Measurements from ENCODE around the gene ARPC4. TPM values are rescaled to one million over a fixed set of nuclear protein-coding genes. Genes with fewer than 3 reads are reported as not detected.

ARPC4 gene
- total RNA-seq, 2 donors from 2014 or later = 69.0 to 89.6 TPM

DNA sequence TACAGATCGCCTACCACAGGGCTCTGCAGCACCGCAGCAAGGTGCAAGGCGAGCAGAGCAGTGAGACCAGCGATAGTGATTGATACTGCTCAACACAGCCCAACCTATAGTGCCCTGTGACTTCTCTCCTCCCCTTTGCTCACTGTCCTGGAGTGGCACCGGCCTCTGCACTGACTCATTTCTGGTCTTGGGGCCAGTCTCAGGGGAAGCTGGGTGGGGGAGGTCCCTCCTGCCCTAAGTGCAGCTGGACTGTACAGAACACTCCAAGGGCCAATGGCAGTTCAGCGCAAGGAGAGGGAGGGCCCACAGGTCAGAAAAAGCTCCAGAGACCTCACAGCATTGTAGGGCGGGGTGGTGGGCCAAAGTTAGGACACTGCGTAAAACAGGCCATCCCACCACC, 45.6 kb upstream of the ARPC4 start:
- Histone ChIP-seq H3K27ac (no peak overlapping the region), H3K4me1 (peaks cover 0 to 29% of the 10 kb centered on the region in 2 donors), H3K9me3 (no peaks in the 10 kb centered on the region), H3K36me3 (peaks cover 65% of the 10 kb centered on the region), H3K4me3 (no peak overlapping the region), H3K27me3 (no peaks in the 10 kb centered on the region)
- no peak for DNase-seq (ENCODE audit: low spot score)
- TF ChIP-seq CTCF (IDR thresholded peaks at IDR 0.05) = no peak

GRCh38 chr3:9748031-9748430, 44.9 kb upstream of the ARPC4 start:
- no peak for TF ChIP-seq CTCF (IDR thresholded peaks at IDR 0.05)
- H3K4me3 ChIP-seq = no peak overlapping the region
- H3K4me1 ChIP-seq = peaks cover 0 to 29% of the 10 kb centered on the region in 2 donors
- DNase-seq (ENCODE audit: low spot score) = no peak
- peaks cover 57% of the 10 kb centered on the region for H3K36me3 ChIP-seq
- H3K9me3 ChIP-seq = no peaks in the 10 kb centered on the region
- no peak overlapping the region for H3K27ac ChIP-seq
- H3K27me3 ChIP-seq = no peaks in the 10 kb centered on the region

GRCh38 chr3:9749296-9749644, 43.6 kb upstream of the ARPC4 start:
- H3K27ac ChIP-seq = peak overlapping the region; percentile 89 to 90
- peaks cover 0 to 29% of the 10 kb centered on the region in 2 donors for H3K4me1 ChIP-seq
- no peaks in the 10 kb centered on the region for H3K9me3 ChIP-seq
- DNase-seq (ENCODE audit: low spot score) = no peak
- TF ChIP-seq CTCF (IDR thresholded peaks at IDR 0.05) = no peak
- H3K36me3 ChIP-seq = peaks cover 45% of the 10 kb centered on the region
- H3K27me3 ChIP-seq = no peaks in the 10 kb centered on the region
- H3K4me3 ChIP-seq = peak overlapping the region; percentile 55 to 67

DNA sequence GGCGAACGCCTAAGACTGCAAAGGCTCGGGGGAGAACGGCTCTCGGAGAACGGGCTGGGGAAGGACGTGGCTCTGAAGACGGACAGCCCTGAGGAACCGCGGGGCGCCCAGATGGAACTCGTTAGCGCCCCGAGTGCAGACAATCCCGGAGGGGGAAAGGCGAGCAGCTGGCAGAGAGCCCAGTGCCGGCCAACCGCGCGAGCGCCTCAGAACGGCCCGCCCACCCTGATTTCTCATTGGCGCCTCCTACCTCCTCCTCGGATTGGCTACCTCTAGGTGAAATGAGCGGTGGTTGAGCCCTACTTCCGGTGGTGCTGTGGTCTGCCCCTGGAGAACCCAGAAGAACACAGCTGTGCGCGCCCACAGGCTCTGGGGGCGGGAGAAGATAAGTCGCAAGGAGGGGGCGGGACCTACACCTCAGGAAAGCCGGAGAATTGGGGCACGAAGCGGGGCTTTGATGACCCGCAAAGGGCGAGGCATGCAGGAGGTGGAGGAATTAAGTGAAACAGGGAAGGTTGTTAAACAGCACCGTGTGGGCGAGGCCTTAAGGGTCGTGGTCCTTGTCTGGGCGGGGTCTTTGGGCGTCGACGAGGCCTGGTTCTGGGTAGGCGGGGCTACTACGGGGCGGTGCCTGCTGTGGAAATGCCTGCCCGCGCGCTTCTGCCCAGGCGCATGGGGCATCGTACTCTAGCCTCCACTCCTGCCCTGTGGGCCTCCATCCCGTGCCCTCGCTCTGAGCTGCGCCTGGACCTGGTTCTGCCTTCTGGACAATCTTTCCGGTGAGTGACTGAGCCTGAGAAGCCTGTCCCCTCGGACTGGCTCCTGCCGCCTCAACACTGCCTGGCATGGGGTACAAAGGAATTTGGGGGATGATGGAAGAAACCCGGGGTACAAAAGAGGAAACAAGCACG, 43.0 kb upstream of the ARPC4 start, which contains the start of gene OGG1:
OGG1 (plus strand) TSS at position 308 of the 911 bp plus-strand sequence; CDS start at position 643, 335 bp downstream.
- Histone ChIP-seq H3K4me1 (peaks cover 0 to 35% of the 10 kb centered on the region in 2 donors), H3K27me3 (no peaks in the 10 kb centered on the region), H3K9me3 (no peaks in the 10 kb centered on the region), H3K36me3 (peaks cover 45% of the 10 kb centered on the region), H3K4me3 (peak within 1 kb of the TSS; percentile 55 to 67), H3K27ac (peak within 1 kb of the TSS; percentile 89 to 90)
- peak in 1 of 2 donors; percentile 35 for TF ChIP-seq CTCF (IDR thresholded peaks at IDR 0.05)
- DNase-seq (ENCODE audit: low spot score) = peak; percentile 98

GRCh38 chr3:9750556-9751411, 42.1 kb upstream of the ARPC4 start:
- Histone ChIP-seq H3K9me3 (no peaks in the 10 kb centered on the region), H3K27me3 (no peaks in the 10 kb centered on the region), H3K36me3 (peaks cover 42% of the 10 kb centered on the region), H3K4me3 (peak overlapping the region; percentile 55 to 67), H3K27ac (peak overlapping the region; percentile 89 to 90), H3K4me1 (peaks cover 0 to 39% of the 10 kb centered on the region in 2 donors)
- no peak for DNase-seq (ENCODE audit: low spot score)
- no peak for TF ChIP-seq CTCF (IDR thresholded peaks at IDR 0.05)
